ENCODE results near the gene CREBBP.
"Not testable (repeated sequence)": the region's sequence is repeated elsewhere in the genome, so short reads cannot be mapped to it uniquely, and the experiment has no call there.

Gene CREBBP

GRCh38 chr16:3880623-3881498 lies at the start of gene CREBBP:
TSS of gene CREBBP (minus strand) at chr16:3880713. CDS start at chr16:3879916, 797 bp downstream.
- H2AFZ ChIP-seq (ENCODE audit: low read length, unreplicated experiment) = peak within 1 kb of the TSS; percentile 71
- no peaks in the 10 kb centered on the region for H3K27me3 ChIP-seq (ENCODE audit: insufficient read depth, low read length)
- no peak within 1 kb of the TSS for H3K27ac ChIP-seq (ENCODE audit: low read depth, low read length)
- peaks cover 3% of the 10 kb centered on the region; the same call in 1 of the 2 replicates for H3K36me3 ChIP-seq (ENCODE audit: insufficient read depth, low read length)
- H3K79me2 ChIP-seq (ENCODE audit: control insufficient read depth, insufficient read depth, low read length, unreplicated experiment) = peaks cover 40% of the 10 kb centered on the region
- peaks cover 21% of the 10 kb centered on the region for H3K4me1 ChIP-seq (ENCODE audit: control insufficient read depth, insufficient read depth, low read length, unreplicated experiment)
- H3K4me3 ChIP-seq (ENCODE audit: low read depth, low read length) = peak within 1 kb of the TSS; percentile 87

GRCh38 chr16:3927147-3927546 lies 46.6 kb upstream of the CREBBP start:
- H3K27me3 ChIP-seq (ENCODE audit: insufficient read depth, low read length); H3K27ac ChIP-seq (ENCODE audit: low read depth, low read length); H3K4me3 ChIP-seq (ENCODE audit: low read depth, low read length); H2AFZ ChIP-seq (ENCODE audit: low read length, unreplicated experiment); H3K79me2 ChIP-seq (ENCODE audit: control insufficient read depth, insufficient read depth, low read length, unreplicated experiment); H3K4me1 ChIP-seq (ENCODE audit: control insufficient read depth, insufficient read depth, low read length, unreplicated experiment); H3K36me3 ChIP-seq (ENCODE audit: insufficient read depth, low read length): not testable (repeated sequence)

- no peaks in the 10 kb centered on the region for H3K79me2 ChIP-seq (ENCODE audit: control insufficient read depth, insufficient read depth, low read length, unreplicated experiment)
Observed at GRCh38 chr16:3924763-3925162, 44.2 kb upstream of the CREBBP start.

GRCh38 chr16:3922241-3922640 lies 41.7 kb upstream of the CREBBP start:
- Histone ChIP-seq H3K79me2 (ENCODE audit: control insufficient read depth, insufficient read depth, low read length, unreplicated experiment) (no peaks in the 10 kb centered on the region), H3K27me3 (ENCODE audit: insufficient read depth, low read length) (peaks cover 5% of the 10 kb centered on the region; the same call in 1 of the 2 replicates), H3K27ac (ENCODE audit: low read depth, low read length) (no peak overlapping the region), H3K4me3 (ENCODE audit: low read depth, low read length) (no peak overlapping the region), H3K4me1 (ENCODE audit: control insufficient read depth, insufficient read depth, low read length, unreplicated experiment) (no peaks in the 10 kb centered on the region), H2AFZ (ENCODE audit: low read length, unreplicated experiment) (no peak overlapping the region), H3K36me3 (ENCODE audit: insufficient read depth, low read length) (no peaks in the 10 kb centered on the region)

More at GRCh38 chr16:3924763-3925162, 44.2 kb upstream of the CREBBP start:
- no peak overlapping the region for H2AFZ ChIP-seq (ENCODE audit: low read length, unreplicated experiment)
- H3K27ac ChIP-seq (ENCODE audit: low read depth, low read length) = no peak overlapping the region
- H3K27me3 ChIP-seq (ENCODE audit: insufficient read depth, low read length) = peaks cover 5% of the 10 kb centered on the region; the same call in 1 of the 2 replicates
- no peak overlapping the region for H3K4me3 ChIP-seq (ENCODE audit: low read depth, low read length)
- H3K36me3 ChIP-seq (ENCODE audit: insufficient read depth, low read length) = no peaks in the 10 kb centered on the region
- no peaks in the 10 kb centered on the region for H3K4me1 ChIP-seq (ENCODE audit: control insufficient read depth, insufficient read depth, low read length, unreplicated experiment)

GRCh38 chr16:3920206-3920605 lies 39.7 kb upstream of the CREBBP start:
- no peak overlapping the region for H2AFZ ChIP-seq (ENCODE audit: low read length, unreplicated experiment)
- no peak overlapping the region for H3K4me3 ChIP-seq (ENCODE audit: low read depth, low read length)
- H3K79me2 ChIP-seq (ENCODE audit: control insufficient read depth, insufficient read depth, low read length, unreplicated experiment) = no peaks in the 10 kb centered on the region
- H3K36me3 ChIP-seq (ENCODE audit: insufficient read depth, low read length) = no peaks in the 10 kb centered on the region
- H3K27ac ChIP-seq (ENCODE audit: low read depth, low read length) = no peak overlapping the region
- H3K27me3 ChIP-seq (ENCODE audit: insufficient read depth, low read length) = peaks cover 5% of the 10 kb centered on the region; the same call in 1 of the 2 replicates
- no peaks in the 10 kb centered on the region for H3K4me1 ChIP-seq (ENCODE audit: control insufficient read depth, insufficient read depth, low read length, unreplicated experiment)

GRCh38 chr16:3919413-3919812 lies 38.9 kb upstream of the CREBBP start:
- no peaks in the 10 kb centered on the region for H3K36me3 ChIP-seq (ENCODE audit: insufficient read depth, low read length)
- no peaks in the 10 kb centered on the region for H3K4me1 ChIP-seq (ENCODE audit: control insufficient read depth, insufficient read depth, low read length, unreplicated experiment)
- no peak overlapping the region for H3K4me3 ChIP-seq (ENCODE audit: low read depth, low read length)
- no peak overlapping the region for H2AFZ ChIP-seq (ENCODE audit: low read length, unreplicated experiment)
- peaks cover 5% of the 10 kb centered on the region; the same call in 1 of the 2 replicates for H3K27me3 ChIP-seq (ENCODE audit: insufficient read depth, low read length)
- no peaks in the 10 kb centered on the region for H3K79me2 ChIP-seq (ENCODE audit: control insufficient read depth, insufficient read depth, low read length, unreplicated experiment)
- H3K27ac ChIP-seq (ENCODE audit: low read depth, low read length) = no peak overlapping the region

- no peaks in the 10 kb centered on the region for H3K36me3 ChIP-seq (ENCODE audit: insufficient read depth, low read length)
- no peak overlapping the region for H3K4me3 ChIP-seq (ENCODE audit: low read depth, low read length)
- no peaks in the 10 kb centered on the region for H3K27me3 ChIP-seq (ENCODE audit: insufficient read depth, low read length)
- H3K4me1 ChIP-seq (ENCODE audit: control insufficient read depth, insufficient read depth, low read length, unreplicated experiment) = no peaks in the 10 kb centered on the region
- no peaks in the 10 kb centered on the region for H3K79me2 ChIP-seq (ENCODE audit: control insufficient read depth, insufficient read depth, low read length, unreplicated experiment)
- no peak overlapping the region for H2AFZ ChIP-seq (ENCODE audit: low read length, unreplicated experiment)
- H3K27ac ChIP-seq (ENCODE audit: low read depth, low read length) = no peak overlapping the region
Observed at GRCh38 chr16:3915426-3916260, 35.1 kb upstream of the CREBBP start.

GRCh38 chr16:3912897-3913296 lies 32.4 kb upstream of the CREBBP start:
- H3K4me3 ChIP-seq (ENCODE audit: low read depth, low read length) = no peak overlapping the region
- no peaks in the 10 kb centered on the region for H3K79me2 ChIP-seq (ENCODE audit: control insufficient read depth, insufficient read depth, low read length, unreplicated experiment)
- no peak overlapping the region for H3K27ac ChIP-seq (ENCODE audit: low read depth, low read length)
- no peaks in the 10 kb centered on the region for H3K27me3 ChIP-seq (ENCODE audit: insufficient read depth, low read length)
- H3K4me1 ChIP-seq (ENCODE audit: control insufficient read depth, insufficient read depth, low read length, unreplicated experiment) = no peaks in the 10 kb centered on the region
- no peaks in the 10 kb centered on the region for H3K36me3 ChIP-seq (ENCODE audit: insufficient read depth, low read length)
- no peak overlapping the region for H2AFZ ChIP-seq (ENCODE audit: low read length, unreplicated experiment)

GRCh38 chr16:3912373-3912772 lies 31.9 kb upstream of the CREBBP start:
- no peaks in the 10 kb centered on the region for H3K79me2 ChIP-seq (ENCODE audit: control insufficient read depth, insufficient read depth, low read length, unreplicated experiment)
- no peaks in the 10 kb centered on the region for H3K4me1 ChIP-seq (ENCODE audit: control insufficient read depth, insufficient read depth, low read length, unreplicated experiment)
- no peak overlapping the region for H3K27ac ChIP-seq (ENCODE audit: low read depth, low read length)
- no peak overlapping the region for H2AFZ ChIP-seq (ENCODE audit: low read length, unreplicated experiment)
- no peaks in the 10 kb centered on the region for H3K27me3 ChIP-seq (ENCODE audit: insufficient read depth, low read length)
- H3K36me3 ChIP-seq (ENCODE audit: insufficient read depth, low read length) = no peaks in the 10 kb centered on the region
- no peak overlapping the region for H3K4me3 ChIP-seq (ENCODE audit: low read depth, low read length)

- H3K36me3 ChIP-seq (ENCODE audit: insufficient read depth, low read length); H3K27ac ChIP-seq (ENCODE audit: low read depth, low read length); H2AFZ ChIP-seq (ENCODE audit: low read length, unreplicated experiment); H3K27me3 ChIP-seq (ENCODE audit: insufficient read depth, low read length); H3K4me1 ChIP-seq (ENCODE audit: control insufficient read depth, insufficient read depth, low read length, unreplicated experiment); H3K4me3 ChIP-seq (ENCODE audit: low read depth, low read length); H3K79me2 ChIP-seq (ENCODE audit: control insufficient read depth, insufficient read depth, low read length, unreplicated experiment): not testable (repeated sequence)
Observed at GRCh38 chr16:3911741-3912140, 31.2 kb upstream of the CREBBP start.
